Panc1 (cell line): Measurements from ENCODE around the gene AKT1.

Source experiments
- CTCF ChIP-seq: fragments of 450-650 bp; IDR thresholded peaks from 2 replicates; pipeline ENCODE4 v1.5.1; 2017; ENCODE audit warnings: mild to moderate bottlenecking
- POLR2AphosphoS5 ChIP-seq: IDR thresholded peaks from 2 replicates; pipeline ENCODE4 v1.6.1; 2012; ENCODE audit warnings: mild to moderate bottlenecking, low read depth, low read length, moderate library complexity
- REST ChIP-seq, 2 experiments: IDR thresholded peaks; 2 replicates each; pipeline ENCODE4 v1.6.1; 2011 to 2012; ENCODE audit warnings: low read depth in 2 of 2, control low read depth in 1 of 2, low read length in 1 of 2, mild to moderate bottlenecking in 1 of 2, moderate library complexity in 1 of 2; ENCODE audit not compliant: insufficient read depth in 1 of 2

- no peak for TF ChIP-seq POLR2AphosphoS5
- TF ChIP-seq CTCF, result no peak
- TF ChIP-seq REST (IDR thresholded peaks at IDR 0.05; ENCODE audit: insufficient read depth in 1 of 2, low read depth in 2 of 2, low read length in 1 of 2), result no peak
Measured at GRCh38 chr14:104779776-104780512, 15.6 kb downstream of the AKT1 start.
